Cardiac muscle cell (in vitro differentiated cells and primary cell): Measurements from ENCODE around the gene MRPL24. TPM values are rescaled to one million over a fixed set of nuclear protein-coding genes. Genes with fewer than 3 reads are reported as not detected.

Source experiments
- DNase-seq, 2 donors: peaks; one replicate each; pipeline versions ENCODE4 v3.0.0 to v3.0.0-alpha.2; 2010 to 2017; ENCODE audit warnings: low read depth in 1 of 2, low spot score in 1 of 2
- H3K27ac ChIP-seq: fragments of 200-600 bp; sonication (generic); 2 replicates; pipeline ENCODE4 v1.5.1; 2016
- H3K27me3 ChIP-seq: fragments of 200-600 bp; sonication (generic); 2 replicates; pipeline ENCODE4 v1.6.0; 2016; ENCODE audit warnings: control low read depth
- H3K36me3 ChIP-seq: fragments of 200-600 bp; sonication (generic); 2 replicates; pipeline ENCODE4 v1.5.1; 2016; ENCODE audit warnings: control low read depth
- H3K4me1 ChIP-seq: fragments of 200-600 bp; sonication (generic); 2 replicates; pipeline ENCODE4 v1.8.1; 2017; ENCODE audit warnings: low read depth, mild to moderate bottlenecking, mixed run types
- H3K4me3 ChIP-seq: fragments of 200-600 bp; sonication (generic); 2 replicates; pipeline ENCODE4 v1.5.1; 2016; ENCODE audit warnings: mild to moderate bottlenecking
- H3K9me3 ChIP-seq: fragments of 200-600 bp; sonication (generic); 2 replicates; pipeline ENCODE4 v1.5.1; 2017; ENCODE audit warnings: low read depth, mild to moderate bottlenecking, control low read depth
- CTCF ChIP-seq: IDR thresholded peaks from 2 replicates; pipeline ENCODE4 v1.5.1; 2012; ENCODE audit warnings: low read depth, mild to moderate bottlenecking, low read length
- polyA plus RNA-seq: library from polyadenylated mRNA; unstranded; fragments of >200 nt; fragmentation: Nextera tagmentation; extraction: Ambion mirVana; gene quantifications from 2 replicates; pipeline ENCODE4 v1.2.1, GENCODE V29; 2016
- total RNA-seq: library from RNA; depleted of rRNA; stranded (reverse); fragments of >200 nt; gene quantifications from 2 replicates; pipeline ENCODE4 v1.2.3, GENCODE V29; 2016

The MRPL24 gene
- total and polyA plus RNA-seq, 2 experiments from 2014 or later: 34.9 to 77.7 TPM

- Histone ChIP-seq H3K4me1 (peaks cover 38% of the 10 kb centered on the region), H3K9me3 (no peaks in the 10 kb centered on the region), H3K27me3 (no peaks in the 10 kb centered on the region), H3K27ac (peak overlapping the region; percentile 100), H3K36me3 (peaks cover 3% of the 10 kb centered on the region), H3K4me3 (peak overlapping the region; percentile 72)
- no peak for TF ChIP-seq CTCF
- peak in 1 of 2 donors; percentile 20 for DNase-seq
These were observed 7.1 kb upstream of the MRPL24 start for GRCh38 chr1:156747742-156748669.

DNA sequence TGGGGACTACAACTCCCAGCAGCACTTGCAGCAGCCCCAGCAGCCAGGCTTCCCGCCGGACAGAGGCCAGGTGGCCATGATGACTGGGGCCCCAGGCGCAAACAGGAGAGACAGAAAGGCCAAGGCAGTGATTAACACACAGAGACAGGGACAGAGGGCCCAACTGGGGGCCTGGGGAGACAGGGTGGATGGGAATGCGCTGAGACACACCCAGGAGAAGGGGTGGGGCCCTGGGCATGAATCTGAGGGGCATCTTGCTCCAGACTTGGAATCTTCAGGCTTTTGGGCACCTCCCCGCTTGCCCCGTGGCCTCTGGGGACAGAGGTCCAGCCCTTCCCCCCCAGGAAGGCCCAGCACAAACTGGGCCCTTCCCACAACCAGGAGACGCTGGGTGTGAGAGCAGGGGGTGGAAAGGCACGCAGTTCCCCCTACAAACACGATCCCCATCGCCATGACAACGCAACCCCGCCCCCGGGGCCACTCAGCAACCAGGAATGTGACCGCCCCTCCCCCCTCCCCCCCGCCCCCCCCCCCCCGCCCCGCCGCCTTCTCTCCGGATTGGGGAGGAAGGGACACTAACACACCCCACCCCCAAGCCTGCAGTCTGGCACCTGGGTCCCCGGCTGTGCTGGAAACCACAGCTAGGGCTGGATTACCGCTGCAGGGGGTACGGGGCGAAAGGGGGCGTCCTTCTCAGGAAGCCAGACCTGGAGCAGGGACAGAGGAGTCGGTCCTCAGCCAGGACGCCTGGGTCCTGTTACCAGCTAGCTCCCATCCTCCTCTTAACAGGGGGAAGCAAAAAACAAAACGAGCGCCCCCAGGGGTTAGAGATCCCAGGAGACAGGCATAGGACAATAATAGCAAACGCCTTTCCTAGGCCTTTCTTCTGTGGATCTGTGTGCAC lies 6.1 kb upstream of the MRPL24 start:
- peaks cover 34% of the 10 kb centered on the region for H3K4me1 ChIP-seq
- H3K36me3 ChIP-seq: peaks cover 5% of the 10 kb centered on the region
- peak; percentile 23 for TF ChIP-seq CTCF

GRCh38 chr1:156746406-156746727 lies 5.5 kb upstream of the MRPL24 start:
- TF ChIP-seq CTCF: no peak
- H3K4me3 ChIP-seq: peak overlapping the region; percentile 72
- H3K27me3 ChIP-seq: no peaks in the 10 kb centered on the region
- DNase-seq: no peak
- no peaks in the 10 kb centered on the region for H3K9me3 ChIP-seq
- peaks cover 34% of the 10 kb centered on the region for H3K4me1 ChIP-seq
- peaks cover 5% of the 10 kb centered on the region for H3K36me3 ChIP-seq
- H3K27ac ChIP-seq: peak overlapping the region; percentile 100

More for the DNA sequence above, 6.1 kb upstream of the MRPL24 start:
- Histone ChIP-seq H3K27ac (peak overlapping the region; percentile 100), H3K27me3 (no peaks in the 10 kb centered on the region), H3K4me3 (peak overlapping the region; percentile 72), H3K9me3 (no peaks in the 10 kb centered on the region)
- DNase-seq: peak; percentile 87 to 97

DNA sequence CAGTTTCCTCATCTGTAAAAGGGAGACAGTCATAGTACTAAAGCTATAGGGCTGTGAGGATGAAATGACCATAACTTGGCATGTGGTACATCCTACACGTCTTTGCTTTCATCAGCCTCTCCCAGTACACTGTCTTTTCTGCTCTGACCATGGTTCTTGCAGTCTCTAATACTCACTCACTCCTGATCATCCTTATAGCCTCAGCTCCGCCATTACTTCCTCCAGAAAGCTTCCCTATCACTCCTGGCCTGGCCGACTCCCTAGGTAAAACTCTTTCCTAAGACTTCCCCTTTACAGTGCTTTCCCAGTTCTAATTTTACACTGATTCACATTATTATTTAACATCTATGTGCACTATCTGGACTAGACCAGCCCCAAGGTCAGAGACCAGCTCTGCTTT lies 5.0 kb upstream of the MRPL24 start:
- peak overlapping the region; percentile 100 for H3K27ac ChIP-seq
- H3K27me3 ChIP-seq: no peaks in the 10 kb centered on the region
- no peak for DNase-seq
- peaks cover 34% of the 10 kb centered on the region for H3K4me1 ChIP-seq
- TF ChIP-seq CTCF: no peak
- H3K36me3 ChIP-seq: peaks cover 5% of the 10 kb centered on the region
- H3K9me3 ChIP-seq: no peaks in the 10 kb centered on the region
- peak overlapping the region; percentile 72 for H3K4me3 ChIP-seq

- H3K27ac ChIP-seq: peak overlapping the region; percentile 100
- no peaks in the 10 kb centered on the region for H3K27me3 ChIP-seq
- no peak for DNase-seq
- no peak for TF ChIP-seq CTCF
- peaks cover 5% of the 10 kb centered on the region for H3K36me3 ChIP-seq
- peaks cover 34% of the 10 kb centered on the region for H3K4me1 ChIP-seq
- H3K4me3 ChIP-seq: no peak overlapping the region
- no peaks in the 10 kb centered on the region for H3K9me3 ChIP-seq
These were observed 4.0 kb upstream of the MRPL24 start for GRCh38 chr1:156744786-156745419.
